Activated CD8-positive, alpha-beta memory T cell treated with anti-CD3 and anti-CD28 coated beads, Interleukin-2, amount 50 U/mL, for 24 hours (primary cell): ENCODE measurements around the gene MTA3.
"Not testable (repeated sequence)": the region's sequence is repeated elsewhere in the genome, so short reads cannot be mapped to it uniquely, and the experiment has no call there.

ENCODE experiments used
- DNase-seq: peaks from one replicate; pipeline ENCODE4 v3.0.0-alpha.2; 2020; ENCODE audit errors: extremely low read depth

MTA3 gene

GRCh38 chr2:42567364-42567763 is 1.1 kb upstream of the MTA3 start:
- no peak for DNase-seq

- DNase-seq = no peak
These were observed 529 bp upstream of the MTA3 start for GRCh38 chr2:42567806-42568400.

DNA sequence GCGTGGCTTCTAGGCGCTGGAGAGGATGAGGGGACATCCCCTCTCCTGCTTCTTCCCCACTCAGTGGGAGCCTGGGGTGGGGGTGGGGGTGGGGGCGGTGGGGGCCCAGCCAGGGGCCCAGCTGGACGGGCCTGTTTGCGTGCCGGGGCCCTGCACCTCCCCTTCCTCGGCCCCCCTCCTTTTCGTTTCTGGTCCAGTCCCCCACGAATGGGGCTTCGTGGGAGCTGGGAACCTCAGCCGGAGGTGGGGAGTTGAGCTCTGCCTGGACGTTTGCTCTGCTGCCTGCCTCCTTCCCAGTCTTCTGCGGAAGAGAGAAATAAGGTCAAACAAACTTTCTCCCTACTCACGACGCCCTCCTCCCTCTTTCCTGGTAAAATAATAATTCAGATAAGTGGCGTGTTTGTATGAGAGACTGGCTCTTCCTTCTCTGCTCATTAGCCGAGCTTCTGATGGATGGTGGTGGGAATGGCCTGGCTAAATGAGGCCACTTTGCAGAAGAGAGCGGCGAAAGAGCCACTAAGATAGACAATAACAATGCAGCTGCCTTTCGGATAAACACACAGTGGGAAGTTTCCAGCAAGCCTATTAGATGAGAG is 782 bp downstream of the MTA3 start:
- no peak for DNase-seq

DNA sequence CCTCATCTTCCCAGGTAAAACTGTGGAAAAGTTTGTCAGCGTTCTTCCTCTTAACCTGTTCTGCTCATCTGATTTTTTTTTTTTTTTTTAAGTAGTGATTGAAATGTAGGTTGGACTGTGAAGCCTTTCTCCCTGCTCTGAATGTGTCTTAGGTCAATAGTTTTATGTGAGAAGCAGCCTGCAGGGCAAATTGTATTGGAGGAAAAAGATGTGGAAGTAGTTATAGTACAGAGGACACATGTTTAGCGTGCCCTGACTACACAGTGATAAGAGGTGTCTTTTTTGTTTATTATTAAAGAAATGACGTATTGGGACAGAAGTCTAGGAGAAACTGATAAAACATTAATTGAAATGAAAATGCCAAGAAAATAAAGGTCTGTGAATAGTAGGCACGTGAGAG is 1.5 kb downstream of the MTA3 start:
- DNase-seq = no peak

GRCh38 chr2:42572297-42573081 is 4.1 kb downstream of the MTA3 start:
- DNase-seq = no peak

DNA sequence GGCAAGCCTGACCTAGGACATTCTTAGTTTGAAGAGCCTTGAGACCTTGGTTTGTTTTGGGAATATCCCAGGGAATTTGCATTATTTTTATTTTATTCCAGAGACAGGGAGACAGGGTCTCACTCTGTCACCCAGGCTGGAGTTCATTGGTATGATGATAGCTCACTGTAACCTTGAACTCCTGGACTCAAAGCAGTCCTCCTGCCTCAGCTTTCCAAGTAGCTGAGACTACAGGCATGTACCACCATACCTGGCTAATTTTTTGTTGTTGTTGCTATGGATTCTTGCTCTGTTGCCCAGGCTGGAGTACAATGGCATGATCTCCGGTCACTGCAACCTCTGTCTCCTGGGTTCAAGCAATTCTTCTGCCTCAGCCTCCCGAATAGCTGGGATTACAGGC is 4.8 kb downstream of the MTA3 start:
- DNase-seq = no peak

DNA sequence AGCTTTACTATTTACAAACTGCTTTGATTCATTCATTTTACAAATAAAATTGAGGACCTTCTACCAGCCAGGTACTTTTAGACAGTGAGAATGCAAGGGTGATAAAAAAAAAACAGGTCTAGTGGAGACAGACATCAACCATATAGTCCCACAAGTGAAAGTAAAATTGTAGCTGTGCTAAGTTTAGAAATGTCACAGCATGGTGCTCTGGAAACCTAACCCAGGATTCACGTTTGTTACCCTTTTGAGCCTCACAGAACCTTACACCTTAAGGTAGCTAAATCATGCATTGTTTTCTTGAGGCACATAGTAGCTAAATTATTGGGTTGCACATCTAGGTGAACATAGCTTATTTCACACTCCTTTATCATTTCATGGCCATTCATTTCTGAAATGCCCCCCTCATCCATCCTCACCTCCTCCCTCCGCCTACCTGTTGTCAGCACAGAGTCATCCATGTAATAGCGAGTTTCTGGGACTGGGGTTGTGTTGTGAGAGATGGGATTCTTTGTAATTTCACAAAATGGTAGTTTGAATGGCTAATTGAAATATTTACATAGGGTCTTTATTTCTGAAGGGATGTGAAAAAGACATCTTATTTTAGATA is 7.1 kb downstream of the MTA3 start:
- DNase-seq = no peak

DNA sequence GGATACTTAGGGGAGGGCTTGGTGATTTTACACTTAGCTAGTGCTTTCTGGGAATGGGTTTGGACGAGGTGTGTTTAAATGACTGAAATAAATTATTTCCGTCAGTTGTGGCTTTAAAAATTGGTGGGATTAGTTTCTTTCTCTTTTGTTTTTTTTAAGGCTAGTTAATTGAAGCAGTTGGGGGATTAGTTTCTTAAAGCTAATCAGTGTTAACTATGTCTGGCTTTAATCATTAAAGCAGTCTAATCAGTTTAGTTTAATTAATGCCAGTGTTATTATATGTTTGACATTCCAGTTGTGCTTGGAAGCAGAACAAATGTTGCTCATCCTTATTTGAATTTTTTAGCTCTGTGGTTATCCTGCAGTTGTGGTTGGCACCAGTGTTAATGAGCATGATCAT is 10.2 kb downstream of the MTA3 start:
- DNase-seq = no peak

- DNase-seq = no peak
These were observed 12.8 kb downstream of the MTA3 start for GRCh38 chr2:42581257-42581656.

DNA sequence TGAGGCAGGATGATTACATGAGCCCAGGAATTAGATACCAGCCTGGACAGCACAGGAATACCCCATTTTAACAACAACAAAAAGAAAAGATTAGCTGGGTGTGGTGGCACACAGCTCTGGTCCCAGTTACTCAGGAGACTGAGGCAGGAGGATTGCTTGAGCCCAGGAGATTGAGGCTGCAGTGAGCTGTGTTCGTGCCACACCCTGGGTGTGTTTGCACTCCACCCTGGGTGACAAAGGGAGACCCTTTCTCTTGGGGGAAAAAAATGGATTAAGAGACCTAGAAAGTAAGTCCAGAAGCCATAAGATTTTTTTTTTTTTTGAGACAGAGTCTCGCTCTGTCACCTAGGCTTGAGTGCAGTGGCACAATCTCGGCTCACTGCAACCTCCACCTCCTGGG is 16.2 kb downstream of the MTA3 start:
- not testable (repeated sequence) for DNase-seq

GRCh38 chr2:42585779-42586178 is 17.3 kb downstream of the MTA3 start:
- DNase-seq = no peak

DNA sequence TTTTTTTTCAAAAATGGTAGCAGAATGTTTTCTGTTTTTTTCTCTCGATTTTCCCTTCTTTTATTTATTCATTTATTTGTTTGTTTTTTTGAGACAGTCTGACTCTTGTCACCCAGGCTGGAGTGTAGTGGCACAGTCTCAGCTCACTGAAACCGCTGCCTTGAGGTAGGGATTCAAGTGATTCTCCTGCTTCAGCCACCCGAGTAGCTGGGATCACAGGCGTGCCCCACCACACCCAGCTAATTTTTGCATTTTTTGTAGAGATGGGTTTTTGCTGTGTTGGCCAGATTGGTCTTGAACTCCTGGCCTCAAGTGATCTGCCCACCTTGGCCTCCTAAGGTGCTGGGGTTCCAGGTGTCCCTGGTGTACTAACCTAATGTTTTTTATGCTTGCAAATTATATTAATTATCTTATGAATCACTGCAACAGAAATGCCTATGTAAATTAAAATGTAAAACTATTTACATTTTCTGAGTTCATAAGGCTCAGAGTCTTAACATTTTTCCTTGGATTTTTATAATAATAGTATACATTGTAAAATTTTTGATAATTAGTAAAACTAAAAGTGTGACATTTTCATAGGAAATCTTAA is 19.2 kb downstream of the MTA3 start:
- no peak for DNase-seq

DNA sequence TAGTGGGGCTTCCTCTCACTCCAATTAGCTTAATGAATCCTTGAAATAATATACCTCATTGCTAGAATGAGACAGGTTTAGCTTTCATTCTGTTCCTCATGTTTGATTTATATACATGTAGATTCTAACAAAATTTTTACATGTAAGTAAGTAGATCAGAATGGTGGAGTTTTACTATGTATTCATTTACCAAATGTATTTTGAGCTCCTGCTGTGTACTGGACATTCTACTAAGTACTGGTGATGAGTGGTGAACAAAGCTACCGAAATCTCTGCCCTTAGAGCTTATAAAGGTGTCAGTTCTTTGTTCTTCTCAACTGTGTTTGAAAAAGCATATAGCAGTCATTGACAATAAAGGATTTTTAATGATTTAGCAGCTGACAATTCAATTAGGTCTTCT is 19.7 kb downstream of the MTA3 start:
- DNase-seq = no peak

DNA sequence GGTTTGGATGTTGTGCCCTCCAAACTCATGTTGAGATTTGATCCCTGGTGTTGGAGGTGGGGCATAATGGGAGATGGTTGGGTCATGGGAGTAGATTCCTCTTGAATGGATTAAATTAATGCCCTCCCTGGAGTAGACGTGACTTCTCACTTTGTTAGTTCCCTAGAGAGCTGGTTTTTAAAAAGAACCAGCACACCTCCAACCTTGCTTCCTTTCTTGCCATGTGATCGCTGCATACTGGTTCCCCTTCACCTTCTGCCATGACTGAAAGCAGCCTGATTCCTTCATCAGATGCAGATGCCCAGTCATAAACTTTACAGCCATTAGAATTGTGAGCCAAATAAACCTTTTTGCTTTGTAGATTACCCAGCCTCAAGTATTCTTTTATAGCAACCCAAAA is 21.7 kb downstream of the MTA3 start:
- DNase-seq = no peak

- DNase-seq = no peak
These were observed 24.9 kb downstream of the MTA3 start for GRCh38 chr2:42593282-42593681.

- no peak for DNase-seq
These were observed 30.2 kb downstream of the MTA3 start for GRCh38 chr2:42598656-42599055.

GRCh38 chr2:42601076-42601475 is 32.6 kb downstream of the MTA3 start:
- DNase-seq = no peak

GRCh38 chr2:42602218-42602875 is 33.9 kb downstream of the MTA3 start:
- no peak for DNase-seq

- no peak for DNase-seq
These were observed 34.4 kb downstream of the MTA3 start for GRCh38 chr2:42602876-42603219.

- DNase-seq = not testable (repeated sequence)
These were observed 36.0 kb downstream of the MTA3 start for GRCh38 chr2:42604341-42604867.

DNA sequence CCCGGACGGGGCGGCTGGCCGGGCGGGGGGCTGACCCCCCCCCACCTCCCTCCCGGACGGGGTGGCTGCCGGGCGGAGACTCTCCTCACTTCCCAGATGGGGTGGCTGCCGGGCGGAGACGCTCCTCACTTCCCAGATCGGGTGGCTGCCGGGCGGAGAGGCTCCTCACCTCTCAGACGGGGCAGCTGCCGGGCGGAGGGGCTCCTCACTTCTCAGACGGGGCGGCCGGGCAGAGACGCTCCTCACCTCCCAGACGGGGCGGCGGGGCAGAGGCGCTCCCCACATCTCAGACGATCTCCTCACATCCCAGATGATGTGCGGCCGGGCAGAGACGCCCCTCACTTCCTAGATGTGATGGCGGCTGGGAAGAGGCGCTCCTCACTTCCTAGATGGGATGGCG is 37.7 kb downstream of the MTA3 start:
- DNase-seq = not testable (repeated sequence)
